HG03139 (cell line): ENCODE data around the gene ABTB2.

Source experiments
- ATAC-seq: cut with Tn5 transposase; IDR thresholded peaks from one replicate; pipeline ENCODE4 v1.9.1; 2021; ENCODE audit not compliant: unreplicated experiment

The ABTB2 gene

GRCh38 chr11:34363363-34364084 is 5.7 kb upstream of the ABTB2 start:
- no peak for ATAC-seq

- ATAC-seq = no peak
Observed at GRCh38 chr11:34360046-34360445, 2.2 kb upstream of the ABTB2 start.

GRCh38 chr11:34359548-34359891 is 1.7 kb upstream of the ABTB2 start:
- no peak for ATAC-seq

GRCh38 chr11:34358728-34359547 is 1.1 kb upstream of the ABTB2 start:
- peak; percentile 4 for ATAC-seq

- peak; percentile 16 for ATAC-seq
Observed at GRCh38 chr11:34358258-34358727, 483 bp upstream of the ABTB2 start.

GRCh38 chr11:34356913-34357700 is 703 bp downstream of the ABTB2 start:
- peak; percentile 6 for ATAC-seq

GRCh38 chr11:34356576-34356912 is 1.3 kb downstream of the ABTB2 start:
- no peak for ATAC-seq

- ATAC-seq = no peak
Observed at GRCh38 chr11:34356130-34356529, 1.7 kb downstream of the ABTB2 start.

- ATAC-seq = no peak
Observed at GRCh38 chr11:34355726-34356125, 2.1 kb downstream of the ABTB2 start.

- ATAC-seq = no peak
Observed at GRCh38 chr11:34354782-34355181, 3.0 kb downstream of the ABTB2 start.

- ATAC-seq = no peak
Observed at GRCh38 chr11:34353881-34354280, 3.9 kb downstream of the ABTB2 start.

GRCh38 chr11:34351687-34352469 is 5.9 kb downstream of the ABTB2 start:
- no peak for ATAC-seq

- ATAC-seq = no peak
Observed at GRCh38 chr11:34351051-34351450, 6.8 kb downstream of the ABTB2 start.

GRCh38 chr11:34349882-34350281 is 7.9 kb downstream of the ABTB2 start:
- ATAC-seq = no peak

GRCh38 chr11:34348919-34349318 is 8.9 kb downstream of the ABTB2 start:
- no peak for ATAC-seq

GRCh38 chr11:34348096-34348495 is 9.7 kb downstream of the ABTB2 start:
- ATAC-seq = no peak

- no peak for ATAC-seq
Observed at GRCh38 chr11:34346551-34346950, 11.3 kb downstream of the ABTB2 start.

- ATAC-seq = no peak
Observed at GRCh38 chr11:34345991-34346480, 11.8 kb downstream of the ABTB2 start.

GRCh38 chr11:34345540-34345876 is 12.3 kb downstream of the ABTB2 start:
- no peak for ATAC-seq

- no peak for ATAC-seq
Observed at GRCh38 chr11:34344768-34345539, 12.9 kb downstream of the ABTB2 start.
